Stimulated activated memory B cell treated with anti-CD40 and anti-IgM and Interleukin-4, amounts not matched to agents 10 μg/mL and 1 μg/mL and 100 μg/mL, for 72 hours (primary cell): ENCODE data around the gene RUBCNL.
A peak's percentile ranks its signal among the peaks of the same experiment; 100 is the strongest.

ENCODE experiments used
- ATAC-seq: fragments of 150-1000 bp; cut with Tn5 transposase; 2 replicates; pipeline ENCODE4 v1.10.0; 2021
- H3K27ac Mint-ChIP-seq: one replicate; pipeline ENCODE4 v1.8.0; 2022; ENCODE audit warnings: mild to moderate bottlenecking, mixed read lengths
- H3K27me3 Mint-ChIP-seq: one replicate; pipeline ENCODE4 v1.8.0; 2022; ENCODE audit warnings: mixed read lengths
- H3K36me3 Mint-ChIP-seq: one replicate; pipeline ENCODE4 v1.8.0; 2022; ENCODE audit warnings: mixed read lengths
- H3K4me1 Mint-ChIP-seq: one replicate; pipeline ENCODE4 v1.8.0; 2022; ENCODE audit warnings: mixed read lengths
- H3K4me3 Mint-ChIP-seq: one replicate; pipeline ENCODE4 v1.8.0; 2022; ENCODE audit warnings: mild to moderate bottlenecking, moderate library complexity, mixed read lengths
- H3K9me3 Mint-ChIP-seq: one replicate; pipeline ENCODE4 v1.8.0; 2022; ENCODE audit warnings: mixed read lengths

Gene RUBCNL

DNA sequence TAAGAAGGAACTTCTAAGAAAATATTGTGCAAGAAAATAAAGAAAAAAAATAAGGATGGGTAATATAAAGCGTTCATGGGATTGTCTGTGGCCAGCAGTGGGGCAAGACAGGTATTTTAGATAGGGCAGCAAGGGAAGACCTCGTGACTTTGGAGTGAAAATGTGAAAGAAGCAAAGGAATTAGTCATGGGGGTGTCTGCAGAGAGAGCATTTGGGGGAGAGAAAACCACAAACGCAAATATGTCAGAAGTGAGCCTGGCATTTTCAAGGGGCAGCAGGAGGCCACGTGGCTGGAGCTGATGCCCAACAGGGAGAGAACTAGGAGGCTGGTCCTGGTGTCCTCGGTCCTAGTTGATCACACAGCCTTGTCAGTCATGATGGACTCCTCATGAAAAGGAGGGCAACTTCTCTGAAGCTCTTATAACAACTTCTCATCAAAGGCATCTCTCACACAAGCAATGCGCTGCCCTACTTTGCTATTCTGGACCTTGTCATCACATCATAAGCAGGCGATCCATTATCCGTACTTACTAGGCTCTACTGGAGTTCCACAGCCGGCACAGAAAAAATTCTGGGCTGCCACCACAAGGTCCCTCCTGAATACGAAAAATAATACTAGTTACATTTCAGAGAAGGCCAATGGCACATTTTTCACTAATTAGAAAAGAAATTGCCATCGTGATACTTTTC lies 31.0 kb downstream of the RUBCNL start:
- Mint-ChIP-seq H3K9me3 (peaks cover 3% of the 10 kb centered on the region), H3K27me3 (no peaks in the 10 kb centered on the region), H3K27ac (peak overlapping the region; percentile 71), H3K36me3 (peaks cover 75% of the 10 kb centered on the region), H3K4me1 (peaks cover 14% of the 10 kb centered on the region), H3K4me3 (no peak overlapping the region)
- no peak for ATAC-seq

- no peak for ATAC-seq
- H3K9me3 Mint-ChIP-seq, result peaks cover 3% of the 10 kb centered on the region
- H3K4me3 Mint-ChIP-seq, result no peak overlapping the region
- H3K27me3 Mint-ChIP-seq, result no peaks in the 10 kb centered on the region
- H3K36me3 Mint-ChIP-seq, result peaks cover 77% of the 10 kb centered on the region
- H3K27ac Mint-ChIP-seq, result peak overlapping the region; percentile 71
- peaks cover 14% of the 10 kb centered on the region for H3K4me1 Mint-ChIP-seq
Observed at GRCh38 chr13:46355088-46355468, 32.0 kb downstream of the RUBCNL start.

GRCh38 chr13:46354156-46355087 lies 32.6 kb downstream of the RUBCNL start:
- peak; percentile 79 for ATAC-seq
- no peaks in the 10 kb centered on the region for H3K27me3 Mint-ChIP-seq
- peaks cover 14% of the 10 kb centered on the region for H3K4me1 Mint-ChIP-seq
- H3K27ac Mint-ChIP-seq, result peak overlapping the region; percentile 71
- H3K4me3 Mint-ChIP-seq, result no peak overlapping the region
- peaks cover 73% of the 10 kb centered on the region for H3K36me3 Mint-ChIP-seq
- peaks cover 3% of the 10 kb centered on the region for H3K9me3 Mint-ChIP-seq

DNA sequence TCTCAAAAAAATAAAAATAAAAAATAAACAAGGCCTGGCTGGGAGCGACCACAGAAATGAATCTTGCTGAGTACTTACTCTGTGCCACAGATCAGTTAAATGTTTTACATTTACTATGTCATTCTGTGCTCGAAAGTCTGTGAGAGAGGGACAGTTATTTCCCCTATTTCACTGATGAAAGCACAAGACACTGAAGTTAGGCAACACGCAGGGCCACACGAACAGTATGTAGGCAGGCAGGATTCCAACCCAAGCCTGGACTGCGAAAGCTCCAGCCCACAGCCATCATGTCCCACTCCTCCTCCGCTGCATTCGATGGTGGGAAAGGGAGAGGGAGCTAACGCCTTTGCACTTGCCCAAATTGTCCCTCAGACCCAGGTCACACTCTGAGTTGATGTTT lies 34.2 kb downstream of the RUBCNL start:
- peaks cover 77% of the 10 kb centered on the region for H3K36me3 Mint-ChIP-seq
- no peak overlapping the region for H3K4me3 Mint-ChIP-seq
- H3K27ac Mint-ChIP-seq, result no peak overlapping the region
- ATAC-seq, result no peak
- peaks cover 14% of the 10 kb centered on the region for H3K4me1 Mint-ChIP-seq
- peaks cover 3% of the 10 kb centered on the region for H3K9me3 Mint-ChIP-seq
- H3K27me3 Mint-ChIP-seq, result no peaks in the 10 kb centered on the region

GRCh38 chr13:46350003-46350402 lies 37.0 kb downstream of the RUBCNL start:
- H3K27me3 Mint-ChIP-seq, result no peaks in the 10 kb centered on the region
- H3K4me3 Mint-ChIP-seq, result no peak overlapping the region
- peaks cover 73% of the 10 kb centered on the region for H3K36me3 Mint-ChIP-seq
- ATAC-seq, result no peak
- peaks cover 3% of the 10 kb centered on the region for H3K9me3 Mint-ChIP-seq
- peaks cover 8% of the 10 kb centered on the region for H3K4me1 Mint-ChIP-seq
- no peak overlapping the region for H3K27ac Mint-ChIP-seq

- ATAC-seq, result no peak
- Mint-ChIP-seq H3K4me3 (no peak overlapping the region), H3K27ac (no peak overlapping the region), H3K36me3 (peaks cover 71% of the 10 kb centered on the region), H3K4me1 (no peaks in the 10 kb centered on the region), H3K27me3 (no peaks in the 10 kb centered on the region), H3K9me3 (no peaks in the 10 kb centered on the region)
Observed at GRCh38 chr13:46348961-46349360, 38.1 kb downstream of the RUBCNL start.

GRCh38 chr13:46347277-46347676 lies 39.8 kb downstream of the RUBCNL start:
- H3K36me3 Mint-ChIP-seq, result peaks cover 68% of the 10 kb centered on the region
- H3K27ac Mint-ChIP-seq, result peak overlapping the region; percentile 44
- ATAC-seq, result no peak
- H3K4me1 Mint-ChIP-seq, result peaks cover 15% of the 10 kb centered on the region
- H3K27me3 Mint-ChIP-seq, result no peaks in the 10 kb centered on the region
- no peak overlapping the region for H3K4me3 Mint-ChIP-seq
- H3K9me3 Mint-ChIP-seq, result no peaks in the 10 kb centered on the region

DNA sequence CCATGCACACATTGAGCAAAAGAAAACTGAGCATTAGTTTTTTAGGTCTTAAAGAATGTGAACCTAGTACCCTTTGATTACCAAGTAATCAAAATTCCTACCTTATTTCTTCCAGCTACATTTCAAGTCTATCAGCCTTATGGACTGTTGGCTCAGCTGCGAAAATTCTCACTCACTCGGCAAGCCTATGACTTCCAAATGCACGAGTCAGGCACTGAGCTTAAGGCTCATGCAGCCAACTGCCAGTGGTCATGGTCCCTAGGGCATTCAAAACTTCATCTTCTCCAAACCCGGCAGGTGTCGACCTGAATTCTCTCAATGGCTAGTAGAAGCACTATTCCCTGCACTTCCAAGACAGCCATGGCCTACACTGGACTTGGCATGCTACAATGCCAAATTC lies 41.2 kb downstream of the RUBCNL start:
- Mint-ChIP-seq H3K36me3 (peaks cover 71% of the 10 kb centered on the region), H3K9me3 (no peaks in the 10 kb centered on the region), H3K4me1 (peaks cover 29% of the 10 kb centered on the region), H3K27ac (no peak overlapping the region), H3K4me3 (no peak overlapping the region), H3K27me3 (no peaks in the 10 kb centered on the region)
- ATAC-seq, result no peak

- Mint-ChIP-seq H3K4me3 (no peak overlapping the region), H3K27ac (no peak overlapping the region), H3K36me3 (peaks cover 71% of the 10 kb centered on the region), H3K4me1 (peaks cover 34% of the 10 kb centered on the region), H3K27me3 (no peaks in the 10 kb centered on the region), H3K9me3 (no peaks in the 10 kb centered on the region)
- no peak for ATAC-seq
Observed at GRCh38 chr13:46345398-46345797, 41.7 kb downstream of the RUBCNL start.

- no peaks in the 10 kb centered on the region for H3K27me3 Mint-ChIP-seq
- peaks cover 54% of the 10 kb centered on the region for H3K4me1 Mint-ChIP-seq
- no peak for ATAC-seq
- H3K36me3 Mint-ChIP-seq, result peaks cover 64% of the 10 kb centered on the region
- H3K4me3 Mint-ChIP-seq, result no peak overlapping the region
- H3K9me3 Mint-ChIP-seq, result no peaks in the 10 kb centered on the region
- peak overlapping the region; percentile 33 for H3K27ac Mint-ChIP-seq
Observed at GRCh38 chr13:46343279-46343994, 43.6 kb downstream of the RUBCNL start.

DNA sequence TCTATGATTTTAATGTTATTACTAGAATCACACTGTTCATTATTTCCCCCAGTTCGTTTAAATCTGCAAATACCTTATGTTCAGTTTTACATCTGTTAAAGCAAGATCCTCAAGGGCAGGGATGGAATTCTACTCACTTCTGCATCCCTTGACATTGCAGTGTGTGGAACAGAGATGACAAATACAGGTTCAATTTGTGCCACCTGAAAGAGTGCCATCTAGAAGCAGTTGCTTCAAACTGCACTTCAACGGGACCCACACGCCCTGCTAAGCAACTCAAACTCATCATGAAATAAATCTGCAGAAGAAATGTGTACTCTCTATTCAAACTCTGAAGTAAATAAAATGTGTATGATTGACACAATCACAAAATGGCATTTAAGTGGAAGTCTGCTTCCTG lies 44.5 kb downstream of the RUBCNL start:
- H3K4me3 Mint-ChIP-seq, result no peak overlapping the region
- H3K4me1 Mint-ChIP-seq, result peaks cover 63% of the 10 kb centered on the region
- H3K9me3 Mint-ChIP-seq, result no peaks in the 10 kb centered on the region
- peak overlapping the region; percentile 88 for H3K27ac Mint-ChIP-seq
- H3K27me3 Mint-ChIP-seq, result no peaks in the 10 kb centered on the region
- ATAC-seq, result no peak
- peaks cover 64% of the 10 kb centered on the region for H3K36me3 Mint-ChIP-seq

DNA sequence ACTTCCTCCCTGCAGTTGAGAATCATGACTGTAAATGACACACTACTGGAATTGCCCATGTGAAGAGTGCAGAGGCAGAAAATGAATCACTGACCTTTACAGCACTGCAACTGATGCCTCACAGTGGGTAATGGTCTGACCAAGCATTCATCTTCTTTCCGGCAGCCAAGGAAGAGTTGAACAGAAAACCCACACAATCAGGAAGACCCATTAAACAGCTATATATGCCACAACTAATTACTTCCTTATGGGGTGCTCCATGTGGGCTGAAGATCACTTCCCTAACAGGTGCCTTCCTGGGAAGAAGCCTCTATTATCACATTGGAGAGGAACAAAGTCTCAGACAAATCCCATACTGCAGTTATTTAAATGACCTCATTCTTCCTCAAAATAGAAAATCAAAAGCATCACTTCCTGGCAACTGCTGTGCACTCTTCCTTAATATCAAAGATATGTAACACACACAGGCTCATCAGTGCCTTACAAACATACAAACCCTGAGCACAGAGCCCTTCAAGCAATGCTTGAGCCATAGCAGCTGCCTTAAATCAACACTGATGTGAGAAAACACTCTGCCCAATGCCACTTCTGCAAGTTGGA lies 45.8 kb downstream of the RUBCNL start:
- Mint-ChIP-seq H3K4me1 (peaks cover 63% of the 10 kb centered on the region), H3K4me3 (peak overlapping the region; percentile 4), H3K36me3 (peaks cover 73% of the 10 kb centered on the region), H3K27ac (peak overlapping the region; percentile 88), H3K27me3 (no peaks in the 10 kb centered on the region), H3K9me3 (peaks cover 5% of the 10 kb centered on the region)
- peak; percentile 95 for ATAC-seq

DNA sequence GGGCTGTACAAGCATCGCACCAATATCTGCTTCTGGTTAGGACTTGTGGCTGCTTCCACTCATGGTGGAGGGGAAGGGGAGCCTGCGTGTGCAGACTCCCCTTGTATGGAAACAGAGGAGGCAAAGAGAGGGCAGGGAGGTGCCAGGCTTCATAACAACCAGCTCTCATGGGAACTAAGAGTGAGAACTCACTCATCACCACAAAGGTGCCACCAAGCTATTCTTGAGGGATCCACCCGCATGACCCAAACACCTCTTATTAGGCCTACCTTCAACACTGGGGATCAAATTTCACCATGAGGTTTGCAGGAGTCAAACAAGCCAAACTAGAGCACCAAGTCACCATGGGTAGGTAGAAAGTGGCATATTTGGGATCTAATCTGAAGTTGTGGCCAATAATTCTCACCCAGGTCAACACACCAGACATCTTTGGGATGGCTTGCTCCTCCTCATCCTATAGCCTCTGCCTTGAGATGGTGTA lies 46.4 kb downstream of the RUBCNL start:
- H3K27me3 Mint-ChIP-seq, result no peaks in the 10 kb centered on the region
- peaks cover 63% of the 10 kb centered on the region for H3K4me1 Mint-ChIP-seq
- H3K27ac Mint-ChIP-seq, result peak overlapping the region; percentile 88
- no peak for ATAC-seq
- peaks cover 72% of the 10 kb centered on the region for H3K36me3 Mint-ChIP-seq
- H3K4me3 Mint-ChIP-seq, result peak overlapping the region; percentile 4
- H3K9me3 Mint-ChIP-seq, result peaks cover 5% of the 10 kb centered on the region

- H3K9me3 Mint-ChIP-seq, result peaks cover 5% of the 10 kb centered on the region
- H3K27ac Mint-ChIP-seq, result peak overlapping the region; percentile 88
- H3K27me3 Mint-ChIP-seq, result no peaks in the 10 kb centered on the region
- peaks cover 76% of the 10 kb centered on the region for H3K36me3 Mint-ChIP-seq
- no peak overlapping the region for H3K4me3 Mint-ChIP-seq
- no peak for ATAC-seq
- peaks cover 63% of the 10 kb centered on the region for H3K4me1 Mint-ChIP-seq
Observed at GRCh38 chr13:46340011-46340410, 47.0 kb downstream of the RUBCNL start.
